Activated CD4-positive, alpha-beta T cell treated with anti-CD3 and anti-CD28 coated beads, Interleukin-2, Interleukin-6, amounts not matched to agents 100 ng/mL and 50 ng/mL, durations not matched to agents 16 hours and 8 hours (primary cell): ENCODE results near the gene IFT74.

Experiments
- DNase-seq: peaks from one replicate; pipeline ENCODE4 v3.0.0-alpha.2; 2020

IFT74 gene

GRCh38 chr9:26975728-26976707 lies 19.8 kb downstream of the IFT74 start:
- peak; percentile 3 for DNase-seq

GRCh38 chr9:26983340-26983739 lies 27.1 kb downstream of the IFT74 start:
- DNase-seq, result no peak

GRCh38 chr9:26995810-26996209 lies 39.6 kb downstream of the IFT74 start:
- no peak for DNase-seq

GRCh38 chr9:27003426-27004077 lies 47.3 kb downstream of the IFT74 start:
- no peak for DNase-seq

- DNase-seq, result no peak
These were observed 49.3 kb downstream of the IFT74 start, which contains the start of gene LRRC19 for GRCh38 chr9:27005491-27005890. Gene LRRC19 (minus strand): TSS chr9:27005672. CDS start chr9:26999694, 5,978 bp downstream.

- no peak for DNase-seq
These were observed 63.4 kb downstream of the IFT74 start for GRCh38 chr9:27019589-27019988.

GRCh38 chr9:27022920-27023319 lies 66.7 kb downstream of the IFT74 start:
- DNase-seq, result no peak

GRCh38 chr9:27029186-27029585 lies 73.0 kb downstream of the IFT74 start:
- DNase-seq, result no peak

- peak; percentile 65 for DNase-seq
These were observed 77.7 kb downstream of the IFT74 start for GRCh38 chr9:27033815-27034403.

- no peak for DNase-seq
These were observed 81.3 kb downstream of the IFT74 start for GRCh38 chr9:27037499-27037898.

GRCh38 chr9:27041746-27042145 lies 85.5 kb downstream of the IFT74 start:
- no peak for DNase-seq

GRCh38 chr9:27042476-27042875 lies 86.3 kb downstream of the IFT74 start:
- no peak for DNase-seq

GRCh38 chr9:27043176-27043575 lies 87.0 kb downstream of the IFT74 start:
- DNase-seq, result no peak

GRCh38 chr9:27047136-27047535 lies 90.9 kb downstream of the IFT74 start:
- DNase-seq, result no peak

GRCh38 chr9:27053369-27054022 lies 97.3 kb downstream of the IFT74 start:
- no peak for DNase-seq

- no peak for DNase-seq
These were observed 97.9 kb downstream of the IFT74 start for GRCh38 chr9:27054125-27054524.

- DNase-seq, result no peak
These were observed 98.6 kb downstream of the IFT74 start for GRCh38 chr9:27054841-27055240.

- no peak for DNase-seq
These were observed 103.2 kb downstream of the IFT74 start for GRCh38 chr9:27059412-27059811.

- no peak for DNase-seq
These were observed 103.7 kb downstream of the IFT74 start for GRCh38 chr9:27059907-27060306.

- DNase-seq, result no peak
These were observed 109.1 kb downstream of the IFT74 start for GRCh38 chr9:27065288-27065687.

GRCh38 chr9:27073841-27074728 lies 117.9 kb downstream of the IFT74 start:
- DNase-seq, result no peak

GRCh38 chr9:27078685-27079084 lies 122.5 kb downstream of the IFT74 start:
- DNase-seq, result no peak
